Measurements from ENCODE around the gene LIN28B. TPM values are rescaled to one million over a fixed set of nuclear protein-coding genes. Genes with fewer than 3 reads are reported as not detected.

LIN28B gene
- total RNA-seq, 1 experiment from 2014 or later: 0.25 TPM

DNA sequence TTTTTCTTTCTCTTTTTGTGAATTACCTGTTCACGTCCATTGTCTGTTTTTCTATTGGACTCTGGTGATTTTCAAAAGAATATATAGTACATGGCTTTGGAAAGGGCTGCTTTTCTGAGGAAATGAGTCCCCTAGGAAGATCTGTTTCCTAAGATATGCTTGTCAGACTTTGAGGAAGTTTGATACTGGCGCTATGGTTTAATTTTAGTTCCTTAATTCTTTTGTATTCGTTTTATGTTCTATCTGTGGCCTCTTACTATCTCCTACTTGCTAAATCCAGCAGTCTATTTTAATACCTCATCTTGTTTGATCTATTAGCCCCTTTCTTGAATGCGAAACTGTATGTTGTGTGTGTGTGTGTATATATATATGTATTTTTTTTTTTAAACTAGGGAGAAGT, 101.9 kb downstream of the LIN28B start:
- Histone ChIP-seq H3K27ac (ENCODE audit: low read depth, low read length) (no peak overlapping the region), H3K4me1 (ENCODE audit: control insufficient read depth in 1 of 2, insufficient read depth in 2 of 2, low read length in 2 of 2) (no peaks in the 10 kb centered on the region), H3K27me3 (ENCODE audit: insufficient read depth, low read length) (no peaks in the 10 kb centered on the region), H3K36me3 (ENCODE audit: control insufficient read depth in 1 of 2, insufficient read depth in 2 of 2, low read length in 2 of 2) (no peaks in the 10 kb centered on the region), H2AFZ (ENCODE audit: low read depth, low read length, poor library complexity, severe bottlenecking) (no peak overlapping the region), H3K9me2 (ENCODE audit: insufficient read depth) (no peaks in the 10 kb centered on the region), H3K79me2 (ENCODE audit: insufficient read depth, low read length) (no peaks in the 10 kb centered on the region), H3K4me3 (replicated peaks in 1 of 2; ENCODE audit: low read depth in 1 of 2, low read length in 2 of 2) (no peak overlapping the region), H4K20me1 (ENCODE audit: insufficient read depth) (no peaks in the 10 kb centered on the region), H3K9me3 (ENCODE audit: control insufficient read depth in 1 of 2, insufficient read depth in 1 of 2, low read depth in 1 of 2, low read length in 2 of 2) (no peaks in the 10 kb centered on the region), H3K9ac (ENCODE audit: low read length) (no peak overlapping the region), H3K4me2 (ENCODE audit: low read length) (no peak overlapping the region)
- no TSS peak for BruUV-seq (replicated peaks)
- ATAC-seq: no peak
- POLR2A ChIA-PET: no interaction called here
- RAD21 ChIA-PET (ENCODE audit: low non-redundant PET in 1 of 2, low total read pairs in 2 of 2, uncharacterized antibody in 2 of 2, unreplicated experiment in 2 of 2): no interaction called here
- TF ChIP-seq JUND (IDR thresholded peaks at IDR 0.05) (no peak), SIN3A (IDR thresholded peaks at IDR 0.05; ENCODE audit: low read depth) (no peak), TCF7L2 (IDR thresholded peaks at IDR 0.05; ENCODE audit: borderline replicate concordance, extremely low read depth, insufficient read depth, insufficient read length) (no peak), CBX3 (IDR thresholded peaks at IDR 0.05; ENCODE audit: low read depth) (no peak), SRF (IDR thresholded peaks at IDR 0.05; ENCODE audit: low read depth) (no peak), RAD21 (IDR thresholded peaks at IDR 0.05; ENCODE audit: low read depth) (no peak), SP1 (IDR thresholded peaks at IDR 0.05; ENCODE audit: low read depth) (no peak), ZNF274 (IDR thresholded peaks at IDR 0.05; ENCODE audit: low read depth, low read length) (no peak), ZFX (IDR thresholded peaks at IDR 0.05) (no peak), EZH2 (IDR thresholded peaks at IDR 0.05) (no peak), FOSL1 (IDR thresholded peaks at IDR 0.05; ENCODE audit: low read depth) (no peak), EZH2phosphoT487 (IDR thresholded peaks at IDR 0.05; ENCODE audit: borderline replicate concordance) (no peak), YY1 (IDR thresholded peaks at IDR 0.05; ENCODE audit: extremely low read depth, insufficient replicate concordance, low read depth, low read length) (no peak)
- TF ChIP-seq, protein P1, sequence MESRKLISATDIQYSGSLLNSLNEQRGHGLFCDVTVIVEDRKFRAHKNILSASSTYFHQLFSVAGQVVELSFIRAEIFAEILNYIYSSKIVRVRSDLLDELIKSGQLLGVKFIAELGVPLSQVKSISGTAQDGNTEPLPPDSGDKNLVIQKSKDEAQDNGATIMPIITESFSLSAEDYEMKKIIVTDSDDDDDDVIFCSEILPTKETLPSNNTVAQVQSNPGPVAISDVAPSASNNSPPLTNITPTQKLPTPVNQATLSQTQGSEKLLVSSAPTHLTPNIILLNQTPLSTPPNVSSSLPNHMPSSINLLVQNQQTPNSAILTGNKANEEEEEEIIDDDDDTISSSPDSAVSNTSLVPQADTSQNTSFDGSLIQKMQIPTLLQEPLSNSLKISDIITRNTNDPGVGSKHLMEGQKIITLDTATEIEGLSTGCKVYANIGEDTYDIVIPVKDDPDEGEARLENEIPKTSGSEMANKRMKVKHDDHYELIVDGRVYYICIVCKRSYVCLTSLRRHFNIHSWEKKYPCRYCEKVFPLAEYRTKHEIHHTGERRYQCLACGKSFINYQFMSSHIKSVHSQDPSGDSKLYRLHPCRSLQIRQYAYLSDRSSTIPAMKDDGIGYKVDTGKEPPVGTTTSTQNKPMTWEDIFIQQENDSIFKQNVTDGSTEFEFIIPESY (IDR thresholded peaks at IDR 0.05; ENCODE audit: extremely low read depth, insufficient replicate concordance, low read length): no peak
- TF ChIP-seq, protein P2, sequence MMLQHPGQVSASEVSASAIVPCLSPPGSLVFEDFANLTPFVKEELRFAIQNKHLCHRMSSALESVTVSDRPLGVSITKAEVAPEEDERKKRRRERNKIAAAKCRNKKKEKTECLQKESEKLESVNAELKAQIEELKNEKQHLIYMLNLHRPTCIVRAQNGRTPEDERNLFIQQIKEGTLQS (IDR thresholded peaks at IDR 0.05): no peak
- TF ChIP-seq, protein P3, sequence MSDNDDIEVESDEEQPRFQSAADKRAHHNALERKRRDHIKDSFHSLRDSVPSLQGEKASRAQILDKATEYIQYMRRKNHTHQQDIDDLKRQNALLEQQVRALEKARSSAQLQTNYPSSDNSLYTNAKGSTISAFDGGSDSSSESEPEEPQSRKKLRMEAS (IDR thresholded peaks at IDR 0.05): no peak
- DNase-seq (ENCODE audit: low read depth, low spot score): no peak
- intact Hi-C loops (cut with micrococcal nuclease): no loop called here
- CTCF ChIA-PET: no interaction called here

Measured in HCT116 (cell line).